ENCODE data around the gene AAR2.

DNA sequence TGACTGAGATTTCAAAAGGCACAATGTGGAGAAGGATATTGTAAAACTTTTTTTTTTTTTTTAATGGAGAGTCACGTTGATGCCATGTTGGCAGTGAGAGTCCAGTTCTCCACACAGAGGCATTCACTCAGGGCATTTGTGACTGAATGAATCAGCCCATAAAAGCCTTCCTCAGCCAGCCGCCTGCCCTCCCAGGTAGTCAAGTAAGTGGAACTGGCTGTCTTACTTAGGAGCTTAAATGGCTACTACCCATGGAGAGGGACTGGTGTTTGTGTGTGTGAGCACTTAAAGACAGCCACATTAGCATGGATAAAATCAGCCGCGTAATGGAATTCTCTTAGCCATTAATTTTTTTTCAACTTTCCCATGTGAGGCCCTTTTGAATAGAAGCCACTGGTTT is 12.6 kb downstream of the AAR2 start:
- TF ChIP-seq POLR2A (IDR thresholded peaks at IDR 0.05), result no peak
- TF ChIP-seq, protein P1, sequence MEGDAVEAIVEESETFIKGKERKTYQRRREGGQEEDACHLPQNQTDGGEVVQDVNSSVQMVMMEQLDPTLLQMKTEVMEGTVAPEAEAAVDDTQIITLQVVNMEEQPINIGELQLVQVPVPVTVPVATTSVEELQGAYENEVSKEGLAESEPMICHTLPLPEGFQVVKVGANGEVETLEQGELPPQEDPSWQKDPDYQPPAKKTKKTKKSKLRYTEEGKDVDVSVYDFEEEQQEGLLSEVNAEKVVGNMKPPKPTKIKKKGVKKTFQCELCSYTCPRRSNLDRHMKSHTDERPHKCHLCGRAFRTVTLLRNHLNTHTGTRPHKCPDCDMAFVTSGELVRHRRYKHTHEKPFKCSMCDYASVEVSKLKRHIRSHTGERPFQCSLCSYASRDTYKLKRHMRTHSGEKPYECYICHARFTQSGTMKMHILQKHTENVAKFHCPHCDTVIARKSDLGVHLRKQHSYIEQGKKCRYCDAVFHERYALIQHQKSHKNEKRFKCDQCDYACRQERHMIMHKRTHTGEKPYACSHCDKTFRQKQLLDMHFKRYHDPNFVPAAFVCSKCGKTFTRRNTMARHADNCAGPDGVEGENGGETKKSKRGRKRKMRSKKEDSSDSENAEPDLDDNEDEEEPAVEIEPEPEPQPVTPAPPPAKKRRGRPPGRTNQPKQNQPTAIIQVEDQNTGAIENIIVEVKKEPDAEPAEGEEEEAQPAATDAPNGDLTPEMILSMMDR (IDR thresholded peaks at IDR 0.05), result no peak

All from transverse colon (tissue), 3 donors.